A549 (cell line): Measurements from ENCODE around the gene MALRD1. TPM values are rescaled to one million over a fixed set of nuclear protein-coding genes. Genes with fewer than 3 reads are reported as not detected.

Source experiments
- ATAC-seq, 2 experiments: fragments of 200-7000 bp in 1 of 2; fragments of >200 bp in 1 of 2; cut with Nextera tagmentation in 1 of 2; cut with Tn5 transposase in 1 of 2; 3 replicates each; pipeline versions ENCODE4 v1.8.0 to v1.9.1; 2018 to 2020; ENCODE audit warnings: mild to moderate bottlenecking in 1 of 2, moderate library complexity in 1 of 2
- CTCF ChIA-PET: fragments of 300-600 bp; sonication (Branson Sonifier 250); formaldehyde crosslinking; extraction: SDS; loops from one replicate; lab custom pipeline; 2021; ENCODE audit warnings: antibody characterized with exemption, inconsistent platforms; lab: Yijun Ruan, JAX
- POLR2A ChIA-PET: fragments of 350-600 bp; formaldehyde crosslinking; extraction: SDS; loops from one replicate; lab custom pipeline; 2021; ENCODE audit warnings: antibody characterized with exemption, inconsistent platforms; lab: Yijun Ruan, JAX
- DNase-seq, 2 experiments: peaks; one replicate each; pipeline versions ENCODE4 v3.0.0 to v3.0.0-alpha.2; 2011 to 2016; ENCODE audit warnings: low read depth in 1 of 2, low spot score in 1 of 2
- FAIRE-seq: peaks from 2 replicates; lab custom pipeline; 2011; peaks lifted over from hg19 to GRCh38; lab: Jason Lieb, UNC
- H3K27ac ChIP-seq, 2 experiments: fragments of >200 bp; sonication (Bioruptor Twin); formaldehyde crosslinking; 3 replicates each; pipeline ENCODE4 v1.5.1; 2016 to 2017
- H3K4me1 ChIP-seq: fragments of >200 bp; sonication (Bioruptor Twin); formaldehyde crosslinking; 3 replicates; pipeline ENCODE4 v1.6.1; 2016
- H3K4me2 ChIP-seq: fragments of >200 bp; sonication (Bioruptor Twin); formaldehyde crosslinking; 3 replicates; pipeline ENCODE4 v1.6.1; 2016
- H3K4me3 ChIP-seq: fragments of >200 bp; sonication (Bioruptor Twin); formaldehyde crosslinking; 3 replicates; pipeline ENCODE4 v1.5.1; 2016
- H3K9me3 ChIP-seq: fragments of >200 bp; sonication (Bioruptor Twin); formaldehyde crosslinking; 3 replicates; pipeline ENCODE4 v1.6.1; 2016
- CBX2 ChIP-seq: fragments of 200-600 bp; sonication (generic); IDR thresholded peaks from 2 replicates; pipeline ENCODE4 v1.6.1; 2016; ENCODE audit warnings: low read depth, mild to moderate bottlenecking, borderline replicate concordance
- CBX8 ChIP-seq: fragments of 200-600 bp; sonication (generic); IDR thresholded peaks from 2 replicates; pipeline ENCODE4 v1.6.1; 2016
- FOSB ChIP-seq: fragments of 250-450 bp; sonication (Bioruptor Pico); IDR thresholded peaks from 2 replicates; pipeline ENCODE4 v1.5.0; 2020; ENCODE audit warnings: mild to moderate bottlenecking, moderate library complexity
- HOXB13 ChIP-seq: fragments of 250-450 bp; sonication (Bioruptor Pico); IDR thresholded peaks from 2 replicates; pipeline ENCODE4 v1.5.0; 2020; ENCODE audit warnings: low read depth, mild to moderate bottlenecking, moderate library complexity
- MAFK ChIP-seq: fragments of 450-650 bp; IDR thresholded peaks from 2 replicates; pipeline ENCODE4 v1.6.1; 2014; ENCODE audit not compliant: partially characterized antibody
- MYC ChIP-seq: IDR thresholded peaks from 2 replicates; pipeline ENCODE4 v1.6.1; 2012; ENCODE audit warnings: mild to moderate bottlenecking, inconsistent platforms, low read length, improper control_type of control experiment, borderline replicate concordance
- NR3C1 ChIP-seq: fragments of >200 bp; sonication (Bioruptor Twin); formaldehyde crosslinking; IDR thresholded peaks from 3 replicates; pipeline ENCODE4 v1.6.1; 2017
- RARB ChIP-seq: fragments of 250-450 bp; sonication (Bioruptor Pico); IDR thresholded peaks from 2 replicates; pipeline ENCODE4 v1.8.0; 2021; ENCODE audit warnings: mild to moderate bottlenecking, moderate library complexity
- RNF2 ChIP-seq: fragments of 200-600 bp; sonication (generic); IDR thresholded peaks from 2 replicates; pipeline ENCODE4 v1.6.1; 2016; ENCODE audit warnings: low read depth, mild to moderate bottlenecking, antibody characterized with exemption, moderate library complexity, borderline replicate concordance
- TFCP2L1 ChIP-seq: fragments of 250-450 bp; sonication (Bioruptor Pico); IDR thresholded peaks from 2 replicates; pipeline ENCODE4 v1.5.0; 2021; ENCODE audit warnings: mild to moderate bottlenecking
- ZFP36 ChIP-seq: fragments of 450-650 bp; IDR thresholded peaks from 2 replicates; pipeline ENCODE4 v1.6.1; 2014; ENCODE audit warnings: borderline replicate concordance; ENCODE audit not compliant: partially characterized antibody
- ZNF302 ChIP-seq: fragments of 250-450 bp; sonication (Bioruptor Pico); IDR thresholded peaks from 2 replicates; pipeline ENCODE4 v1.9.0; 2021; ENCODE audit warnings: inconsistent platforms, mild to moderate bottlenecking, moderate library complexity
- ZSCAN20 ChIP-seq: fragments of 250-450 bp; sonication (Bioruptor Pico); IDR thresholded peaks from 2 replicates; pipeline ENCODE4 v1.8.0; 2022; ENCODE audit warnings: mild to moderate bottlenecking, moderate library complexity
- WGBS: methylation state at CpG from one replicate; pipeline ENCODE4 v1.1.6; 2017; ENCODE audit errors: missing lambda C conversion rate; 5-methylcytosine and 5-hydroxymethylcytosine counted together
- polyA plus RNA-seq, 4 experiments: library from polyadenylated mRNA; depleted of rRNA in 3 of 4; stranded (reverse); fragments of >200 nt; fragmentation: RNase III in 1 of 4; extraction: RNeasy Plus Mini Kit Qiagen cat#74134 plus additional on column Dnase treatment in 1 of 4; gene quantifications; 2 replicates in 3 of 4; 3 replicates in 1 of 4; pipeline ENCODE4 v1.2.3, GENCODE V29; 2011 to 2017
- TF ChIP-seq, protein P1 (sequence below): fragments of 250-450 bp; sonication (Bioruptor Pico); IDR thresholded peaks from 2 replicates; pipeline ENCODE4 v1.5.0; 2020; ENCODE audit warnings: low read depth, mild to moderate bottlenecking, moderate library complexity
- TF ChIP-seq, protein P2 (sequence below): IDR thresholded peaks from 2 replicates; pipeline ENCODE4 v1.6.1; 2012
- TF ChIP-seq, protein P3 (sequence below): fragments of 450-650 bp; IDR thresholded peaks from 2 replicates; pipeline ENCODE4 v1.6.1; 2014; ENCODE audit warnings: antibody characterized with exemption
- TF ChIP-seq, protein P4 (sequence below): fragments of >200 bp; sonication (Bioruptor Twin); formaldehyde crosslinking; IDR thresholded peaks from 3 replicates; pipeline ENCODE4 v1.5.1; 2016
- TF ChIP-seq, protein P5 (sequence below): fragments of >200 bp; sonication (Bioruptor Twin); formaldehyde crosslinking; IDR thresholded peaks from 3 replicates; pipeline ENCODE4 v1.6.1; 2016

MALRD1 gene
- polyA plus RNA-seq, 2 of the 4 experiments (the other 2 are of a cell fraction), result not detected

DNA sequence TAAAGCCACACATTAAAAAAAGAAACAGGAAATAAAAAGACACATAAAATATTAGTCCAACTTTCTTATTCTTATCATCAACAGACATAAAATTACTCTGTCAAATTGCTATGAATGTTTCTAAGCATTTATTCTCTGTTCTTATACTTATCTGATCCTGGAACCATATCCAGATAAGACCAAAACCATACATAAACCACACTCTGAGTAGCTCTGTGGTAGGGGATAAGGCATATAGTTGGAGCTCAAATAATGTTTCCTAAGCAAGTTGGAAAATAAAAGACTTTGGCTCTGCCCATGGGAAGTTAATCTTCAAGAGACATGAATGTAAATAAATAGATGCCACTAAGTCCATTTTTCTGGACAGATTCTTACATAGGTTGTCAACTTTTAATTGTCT lies 664.6 kb downstream of the MALRD1 start:
- Histone ChIP-seq H3K4me3 (no peak overlapping the region), H3K9me3 (0 out of 3 replicates have a peak, but pooled peaks cover 3% of the 10 kb centered on the region), H3K27ac (no peak overlapping the region), H3K4me1 (no peaks in the 10 kb centered on the region), H3K4me2 (no peak overlapping the region)
- POLR2A ChIA-PET, result no interaction called here
- no peak for ATAC-seq
- CTCF ChIA-PET, result no interaction called here
- DNase-seq, result no peak
- no peak for FAIRE-seq
- TF ChIP-seq, protein P1, sequence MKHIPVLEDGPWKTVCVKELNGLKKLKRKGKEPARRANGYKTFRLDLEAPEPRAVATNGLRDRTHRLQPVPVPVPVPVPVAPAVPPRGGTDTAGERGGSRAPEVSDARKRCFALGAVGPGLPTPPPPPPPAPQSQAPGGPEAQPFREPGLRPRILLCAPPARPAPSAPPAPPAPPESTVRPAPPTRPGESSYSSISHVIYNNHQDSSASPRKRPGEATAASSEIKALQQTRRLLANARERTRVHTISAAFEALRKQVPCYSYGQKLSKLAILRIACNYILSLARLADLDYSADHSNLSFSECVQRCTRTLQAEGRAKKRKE (CRISPR knock-in tag), result no peak
- TF ChIP-seq MAFK (no peak), NR3C1 (no peak), CBX2 (no peak), FOSB (CRISPR knock-in tag) (no peak), HOXB13 (CRISPR knock-in tag) (no peak), ZFP36 (no peak), RARB (CRISPR knock-in tag) (no peak), MYC (no peak), ZNF302 (no peak)
- TF ChIP-seq, protein P2, sequence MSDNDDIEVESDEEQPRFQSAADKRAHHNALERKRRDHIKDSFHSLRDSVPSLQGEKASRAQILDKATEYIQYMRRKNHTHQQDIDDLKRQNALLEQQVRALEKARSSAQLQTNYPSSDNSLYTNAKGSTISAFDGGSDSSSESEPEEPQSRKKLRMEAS, result no peak
- TF ChIP-seq, protein P3, sequence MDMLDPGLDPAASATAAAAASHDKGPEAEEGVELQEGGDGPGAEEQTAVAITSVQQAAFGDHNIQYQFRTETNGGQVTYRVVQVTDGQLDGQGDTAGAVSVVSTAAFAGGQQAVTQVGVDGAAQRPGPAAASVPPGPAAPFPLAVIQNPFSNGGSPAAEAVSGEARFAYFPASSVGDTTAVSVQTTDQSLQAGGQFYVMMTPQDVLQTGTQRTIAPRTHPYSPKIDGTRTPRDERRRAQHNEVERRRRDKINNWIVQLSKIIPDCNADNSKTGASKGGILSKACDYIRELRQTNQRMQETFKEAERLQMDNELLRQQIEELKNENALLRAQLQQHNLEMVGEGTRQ, result no peak
- TF ChIP-seq, protein P4, sequence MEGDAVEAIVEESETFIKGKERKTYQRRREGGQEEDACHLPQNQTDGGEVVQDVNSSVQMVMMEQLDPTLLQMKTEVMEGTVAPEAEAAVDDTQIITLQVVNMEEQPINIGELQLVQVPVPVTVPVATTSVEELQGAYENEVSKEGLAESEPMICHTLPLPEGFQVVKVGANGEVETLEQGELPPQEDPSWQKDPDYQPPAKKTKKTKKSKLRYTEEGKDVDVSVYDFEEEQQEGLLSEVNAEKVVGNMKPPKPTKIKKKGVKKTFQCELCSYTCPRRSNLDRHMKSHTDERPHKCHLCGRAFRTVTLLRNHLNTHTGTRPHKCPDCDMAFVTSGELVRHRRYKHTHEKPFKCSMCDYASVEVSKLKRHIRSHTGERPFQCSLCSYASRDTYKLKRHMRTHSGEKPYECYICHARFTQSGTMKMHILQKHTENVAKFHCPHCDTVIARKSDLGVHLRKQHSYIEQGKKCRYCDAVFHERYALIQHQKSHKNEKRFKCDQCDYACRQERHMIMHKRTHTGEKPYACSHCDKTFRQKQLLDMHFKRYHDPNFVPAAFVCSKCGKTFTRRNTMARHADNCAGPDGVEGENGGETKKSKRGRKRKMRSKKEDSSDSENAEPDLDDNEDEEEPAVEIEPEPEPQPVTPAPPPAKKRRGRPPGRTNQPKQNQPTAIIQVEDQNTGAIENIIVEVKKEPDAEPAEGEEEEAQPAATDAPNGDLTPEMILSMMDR, result no peak
- TF ChIP-seq, all 56 proteins: peak for 0

DNA sequence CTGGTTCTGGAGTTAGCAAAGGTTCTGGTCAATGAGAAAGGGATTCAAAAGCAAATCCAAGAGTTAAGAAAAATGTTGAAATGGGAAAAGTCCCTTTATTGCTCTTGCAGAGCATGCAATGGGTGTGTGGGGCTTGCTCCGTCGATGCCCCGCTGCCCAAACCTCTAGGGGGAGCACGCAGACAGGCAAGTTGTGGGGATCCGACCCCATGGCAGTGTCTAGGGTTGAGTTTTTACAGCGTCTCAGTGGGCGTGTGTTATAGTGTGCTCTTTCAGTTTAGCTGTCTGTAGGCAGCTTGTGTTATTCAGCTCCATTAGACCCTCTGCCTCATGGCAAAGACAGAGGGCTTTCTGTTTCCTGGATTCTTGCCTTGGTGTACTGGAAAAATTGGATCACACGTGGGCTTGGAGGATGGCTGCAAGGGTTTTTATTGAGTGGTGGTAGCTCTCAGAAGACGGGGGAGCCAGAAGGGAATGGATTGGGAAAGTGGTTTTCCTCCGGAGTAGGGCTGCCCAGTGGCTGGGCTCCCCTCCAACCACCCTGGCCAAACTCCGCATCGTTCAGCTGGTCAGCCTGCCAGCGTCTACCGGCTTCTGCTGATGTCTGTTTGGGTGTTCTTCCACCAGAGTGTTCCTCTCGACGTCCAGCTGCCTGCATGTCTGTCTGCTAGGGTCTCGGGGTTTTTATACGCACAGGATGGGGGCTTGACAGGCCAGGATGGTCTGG lies 665.4 kb downstream of the MALRD1 start:
- ATAC-seq (no peak), FAIRE-seq (no peak), DNase-seq (no peak)
- Histone ChIP-seq H3K9me3 (no peaks in the 10 kb centered on the region), H3K4me2 (no peak overlapping the region), H3K4me1 (no peaks in the 10 kb centered on the region), H3K27ac (no peak overlapping the region), H3K4me3 (no peak overlapping the region)
- WGBS, result 31% methylated on average over 18 of the region's 18 CpGs
- CTCF ChIA-PET, result no interaction called here
- POLR2A ChIA-PET, result no interaction called here
- no peak for TF ChIP-seq ZNF302
- TF ChIP-seq, protein P1 (CRISPR knock-in tag), result no peak
- TF ChIP-seq CBX2, result no peak
- TF ChIP-seq, protein P5, sequence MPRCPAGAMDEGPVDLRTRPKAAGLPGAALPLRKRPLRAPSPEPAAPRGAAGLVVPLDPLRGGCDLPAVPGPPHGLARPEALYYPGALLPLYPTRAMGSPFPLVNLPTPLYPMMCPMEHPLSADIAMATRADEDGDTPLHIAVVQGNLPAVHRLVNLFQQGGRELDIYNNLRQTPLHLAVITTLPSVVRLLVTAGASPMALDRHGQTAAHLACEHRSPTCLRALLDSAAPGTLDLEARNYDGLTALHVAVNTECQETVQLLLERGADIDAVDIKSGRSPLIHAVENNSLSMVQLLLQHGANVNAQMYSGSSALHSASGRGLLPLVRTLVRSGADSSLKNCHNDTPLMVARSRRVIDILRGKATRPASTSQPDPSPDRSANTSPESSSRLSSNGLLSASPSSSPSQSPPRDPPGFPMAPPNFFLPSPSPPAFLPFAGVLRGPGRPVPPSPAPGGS, result no peak
- no peak for TF ChIP-seq TFCP2L1 (CRISPR knock-in tag)
- no peak for TF ChIP-seq ZSCAN20
- no peak for TF ChIP-seq RNF2
- no peak for TF ChIP-seq CBX8
